SK-N-SH (cell line): ENCODE measurements around the gene ZBTB26. TPM values are rescaled to one million over a fixed set of nuclear protein-coding genes. Genes with fewer than 3 reads are reported as not detected.
A peak's percentile ranks its signal among the peaks of the same experiment; 100 is the strongest.

ENCODE experiments used
- CTCF ChIA-PET: fragments of 300-600, 350-600 bp; formaldehyde crosslinking; extraction: SDS; loops from one replicate; lab custom pipeline; 2021; lab: Yijun Ruan, JAX
- POLR2A ChIA-PET: fragments of 350-600 bp; sonication (Branson Sonifier 250); formaldehyde crosslinking; extraction: SDS; loops from one replicate; lab custom pipeline; 2020; ENCODE audit warnings: antibody characterized with exemption, inconsistent platforms; lab: Yijun Ruan, JAX
- DNase-seq: peaks from one replicate; pipeline ENCODE4 v3.0.0; 2012
- H2AFZ ChIP-seq: fragments of 200-600 bp; sonication (generic); 2 replicates; pipeline ENCODE4 v1.8.1; 2016; ENCODE audit warnings: antibody characterized with exemption, mild to moderate bottlenecking, low read depth
- H3F3A ChIP-seq: fragments of 200-600 bp; sonication (generic); replicated peaks from 2 replicates; pipeline ENCODE3; 2016; ENCODE audit warnings: antibody characterized with exemption, mild to moderate bottlenecking; ENCODE audit not compliant: insufficient read depth
- H3K27ac ChIP-seq, 2 experiments: fragments of 200-500 bp in 1 of 2; fragments of 200-600 bp in 1 of 2; sonication (Bioruptor generic) in 1 of 2; sonication (generic), shearing (Covaris generic) in 1 of 2; 2 replicates each; pipeline versions ENCODE4 v1.5.1 to v1.6.1; 2014 to 2016; ENCODE audit warnings: low read depth in 2 of 2, inconsistent platforms in 1 of 2, low read length in 1 of 2, mild to moderate bottlenecking in 1 of 2, mixed read lengths in 1 of 2
- H3K27me3 ChIP-seq: fragments of 200-600 bp; sonication (generic), shearing (Covaris generic); 2 replicates; pipeline ENCODE4 v1.6.1; 2016; ENCODE audit warnings: mixed run types; ENCODE audit not compliant: insufficient read depth
- H3K36me3 ChIP-seq, 2 experiments: fragments of 200-500 bp in 1 of 2; fragments of 200-600 bp in 1 of 2; sonication (Bioruptor generic) in 1 of 2; sonication (generic) in 1 of 2; replicated peaks in 1 of 2; 2 replicates each; pipeline versions ENCODE3 to v1.5.1; 2014 to 2016; ENCODE audit warnings: low read length in 1 of 2, mild to moderate bottlenecking in 1 of 2; ENCODE audit not compliant: insufficient read depth in 2 of 2, control insufficient read depth in 1 of 2
- H3K4me1 ChIP-seq, 2 experiments: fragments of 200-500 bp in 1 of 2; fragments of 200-600 bp in 1 of 2; sonication (Bioruptor generic) in 1 of 2; sonication (generic), shearing (Covaris generic) in 1 of 2; 2 replicates each; pipeline versions ENCODE4 v1.5.1 to v1.6.1; 2014 to 2016; ENCODE audit warnings: low read depth in 1 of 2, low read length in 1 of 2, mixed run types in 1 of 2; ENCODE audit not compliant: insufficient read depth in 2 of 2, control insufficient read depth in 1 of 2
- H3K4me2 ChIP-seq: fragments of 200-600 bp; sonication (generic), shearing (Covaris generic); 2 replicates; pipeline ENCODE4 v1.6.1; 2017; ENCODE audit warnings: mixed run types
- H3K4me3 ChIP-seq, 2 experiments: fragments of 200-500 bp in 1 of 2; fragments of 200-600 bp in 1 of 2; sonication (Bioruptor generic) in 1 of 2; sonication (generic), shearing (Covaris generic) in 1 of 2; 2 replicates each; pipeline versions ENCODE4 v1.5.1 to v1.8.1; 2014 to 2016; ENCODE audit warnings: low read depth in 2 of 2, inconsistent platforms in 1 of 2, low read length in 1 of 2, mild to moderate bottlenecking in 1 of 2, mixed read lengths in 1 of 2, moderate library complexity in 1 of 2
- H3K79me2 ChIP-seq: fragments of 200-600 bp; sonication (generic); 2 replicates; pipeline ENCODE4 v1.8.1; 2017; ENCODE audit warnings: mild to moderate bottlenecking; ENCODE audit not compliant: insufficient read depth
- H3K9ac ChIP-seq: fragments of 200-600 bp; sonication (generic); 2 replicates; pipeline ENCODE4 v1.6.1; 2017; ENCODE audit warnings: mixed run types
- H3K9me2 ChIP-seq: fragments of 200-600 bp; sonication (generic); 2 replicates; pipeline ENCODE4 v1.6.1; 2017; ENCODE audit warnings: mixed run types
- H3K9me3 ChIP-seq: fragments of 200-600 bp; sonication (generic); 2 replicates; pipeline ENCODE4 v1.6.1; 2017; ENCODE audit warnings: mixed run types, mild to moderate bottlenecking, moderate library complexity
- H4K20me1 ChIP-seq: fragments of 200-600 bp; sonication (generic); 2 replicates; pipeline ENCODE4 v1.6.1; 2017; ENCODE audit warnings: mild to moderate bottlenecking, mixed run types; ENCODE audit not compliant: insufficient read depth
- ELF1 ChIP-seq: IDR thresholded peaks from 2 replicates; pipeline ENCODE4 v1.4.0; 2012
- EZH2phosphoT487 ChIP-seq: fragments of 200-600 bp; sonication (generic); IDR thresholded peaks from 2 replicates; pipeline ENCODE4 v1.6.1; 2017; ENCODE audit warnings: low read depth, mixed run types, mild to moderate bottlenecking, antibody characterized with exemption, moderate library complexity, borderline replicate concordance
- FOXJ3 ChIP-seq: sonication (generic); formaldehyde crosslinking; IDR thresholded peaks from 2 replicates; pipeline ENCODE4 v1.5.1; 2020; ENCODE audit warnings: mild to moderate bottlenecking, missing genetic modification reagents
- FOXM1 ChIP-seq: IDR thresholded peaks from 2 replicates; pipeline ENCODE4 v1.4.0; 2012; ENCODE audit warnings: low read depth, mild to moderate bottlenecking
- GABPA ChIP-seq: IDR thresholded peaks from 2 replicates; pipeline ENCODE4 v1.4.0; 2012; ENCODE audit warnings: low read depth, mild to moderate bottlenecking
- GATA2 ChIP-seq: sonication (generic); formaldehyde crosslinking; IDR thresholded peaks from 2 replicates; pipeline ENCODE4 v1.5.0; 2020; ENCODE audit warnings: mild to moderate bottlenecking, missing genetic modification reagents
- JUND ChIP-seq: IDR thresholded peaks from 2 replicates; pipeline ENCODE4 v1.4.0; 2012
- NRF1 ChIP-seq: IDR thresholded peaks from 2 replicates; pipeline ENCODE4 v1.6.1; 2012; ENCODE audit warnings: low read depth, mild to moderate bottlenecking, low read length
- POLR2AphosphoS5 ChIP-seq: IDR thresholded peaks from 2 replicates; pipeline ENCODE4 v1.6.1; 2012; ENCODE audit warnings: low read depth, low read length
- RCOR1 ChIP-seq: fragments of 150-350 bp; IDR thresholded peaks from 2 replicates; pipeline ENCODE4 v1.6.1; 2017; ENCODE audit warnings: antibody characterized with exemption, low read length
- RFX5 ChIP-seq: IDR thresholded peaks from 2 replicates; pipeline ENCODE4 v1.6.1; 2012; ENCODE audit warnings: mild to moderate bottlenecking, improper control_type of control experiment, low read length
- SIN3A ChIP-seq: IDR thresholded peaks from 2 replicates; pipeline ENCODE4 v1.6.1; 2012; ENCODE audit warnings: low read depth, mild to moderate bottlenecking, low read length, moderate library complexity, borderline replicate concordance
- TAF1 ChIP-seq: IDR thresholded peaks from 2 replicates; pipeline ENCODE4 v1.6.1; 2012; ENCODE audit warnings: low read depth, mild to moderate bottlenecking, low read length, moderate library complexity, borderline replicate concordance
- TCF12 ChIP-seq: IDR thresholded peaks from 2 replicates; pipeline ENCODE4 v1.4.0; 2012
- WGBS: methylation state at CpG from one replicate; pipeline ENCODE4 v1.1.6; 2017; ENCODE audit warnings: low lambda C conversion rate; 5-methylcytosine and 5-hydroxymethylcytosine counted together
- polyA plus RNA-seq, 3 experiments: library from polyadenylated mRNA; depleted of rRNA; stranded (reverse); fragments of >200 nt; gene quantifications; 2 replicates each; pipeline ENCODE4 v1.2.3, GENCODE V29; 2012
- TF ChIP-seq, protein P1 (sequence below): IDR thresholded peaks from 2 replicates; pipeline ENCODE4; 2012
- TF ChIP-seq, protein P2 (sequence below): fragments of 150-350 bp; IDR thresholded peaks from 2 replicates; pipeline ENCODE4 v1.6.1; 2017; ENCODE audit warnings: antibody characterized with exemption, low read length, low read depth, borderline replicate concordance

ZBTB26 gene
- polyA plus RNA-seq, 1 of the 3 experiments (the other 2 are of a cell fraction), result 3.9 TPM

DNA sequence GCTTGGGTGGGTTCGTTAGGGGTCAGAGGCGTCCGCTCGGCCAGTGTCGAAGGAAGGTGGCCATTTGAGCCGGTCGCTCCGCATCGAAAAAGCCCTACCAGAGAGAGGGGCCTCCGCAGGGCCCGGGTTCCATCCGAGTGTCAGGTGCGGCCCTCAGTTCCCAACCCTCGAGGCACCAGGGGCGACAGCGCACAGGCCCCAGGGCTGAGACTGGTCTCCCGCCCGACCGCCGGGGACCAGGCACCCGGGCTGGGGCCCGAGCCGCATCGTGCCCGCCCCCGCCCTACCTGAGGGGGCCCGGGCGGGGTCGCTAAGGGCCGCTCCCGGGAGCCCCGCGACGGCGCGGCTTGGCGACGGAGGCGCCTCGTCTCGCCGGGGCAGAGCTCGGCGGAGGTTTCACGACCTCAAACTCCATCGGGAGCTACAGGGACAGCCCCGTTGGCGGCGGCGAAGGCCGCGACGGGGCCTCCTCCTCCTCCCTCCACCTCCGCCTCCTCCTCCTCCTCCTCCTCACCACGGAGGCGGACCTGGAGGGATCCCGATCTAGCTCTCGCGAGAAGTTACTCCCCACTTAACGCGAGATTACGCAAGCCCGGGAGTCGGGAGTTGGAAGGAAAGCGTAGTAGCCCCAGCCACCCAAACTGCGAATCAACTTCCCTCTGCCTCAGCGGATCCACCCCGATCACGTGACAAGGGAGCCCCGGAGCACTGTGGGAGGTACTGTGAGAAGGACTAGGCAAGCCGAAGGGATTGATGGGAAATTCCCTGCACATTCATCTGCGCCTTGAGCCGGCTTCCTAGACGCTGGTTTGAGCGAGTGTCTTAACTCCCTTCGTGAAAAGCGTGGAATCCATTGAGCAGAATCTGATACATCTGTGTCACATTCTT, 26.2 kb downstream of the ZBTB26 start, which contains the start of gene RC3H2 (continued):
- TF ChIP-seq RCOR1, result peak; percentile 79
- TF ChIP-seq ELF1, result peak; percentile 68
- peak; percentile 94 for TF ChIP-seq POLR2AphosphoS5
- TF ChIP-seq, protein P1, sequence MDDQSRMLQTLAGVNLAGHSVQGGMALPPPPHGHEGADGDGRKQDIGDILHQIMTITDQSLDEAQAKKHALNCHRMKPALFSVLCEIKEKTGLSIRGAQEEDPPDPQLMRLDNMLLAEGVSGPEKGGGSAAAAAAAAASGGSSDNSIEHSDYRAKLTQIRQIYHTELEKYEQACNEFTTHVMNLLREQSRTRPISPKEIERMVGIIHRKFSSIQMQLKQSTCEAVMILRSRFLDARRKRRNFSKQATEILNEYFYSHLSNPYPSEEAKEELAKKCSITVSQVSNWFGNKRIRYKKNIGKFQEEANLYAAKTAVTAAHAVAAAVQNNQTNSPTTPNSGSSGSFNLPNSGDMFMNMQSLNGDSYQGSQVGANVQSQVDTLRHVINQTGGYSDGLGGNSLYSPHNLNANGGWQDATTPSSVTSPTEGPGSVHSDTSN, result no peak
- no peak for TF ChIP-seq EZH2phosphoT487
- no peak for TF ChIP-seq JUND
- TF ChIP-seq NRF1, result no peak
- no peak for TF ChIP-seq FOXJ3 (CRISPR knock-in tag)
- TF ChIP-seq, protein P2, sequence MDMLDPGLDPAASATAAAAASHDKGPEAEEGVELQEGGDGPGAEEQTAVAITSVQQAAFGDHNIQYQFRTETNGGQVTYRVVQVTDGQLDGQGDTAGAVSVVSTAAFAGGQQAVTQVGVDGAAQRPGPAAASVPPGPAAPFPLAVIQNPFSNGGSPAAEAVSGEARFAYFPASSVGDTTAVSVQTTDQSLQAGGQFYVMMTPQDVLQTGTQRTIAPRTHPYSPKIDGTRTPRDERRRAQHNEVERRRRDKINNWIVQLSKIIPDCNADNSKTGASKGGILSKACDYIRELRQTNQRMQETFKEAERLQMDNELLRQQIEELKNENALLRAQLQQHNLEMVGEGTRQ, result peak; percentile 87
- TF ChIP-seq SIN3A, result peak; percentile 96
- TF ChIP-seq GATA2 (CRISPR knock-in tag), result no peak
- TF ChIP-seq, all 33 proteins: peak for 12

DNA sequence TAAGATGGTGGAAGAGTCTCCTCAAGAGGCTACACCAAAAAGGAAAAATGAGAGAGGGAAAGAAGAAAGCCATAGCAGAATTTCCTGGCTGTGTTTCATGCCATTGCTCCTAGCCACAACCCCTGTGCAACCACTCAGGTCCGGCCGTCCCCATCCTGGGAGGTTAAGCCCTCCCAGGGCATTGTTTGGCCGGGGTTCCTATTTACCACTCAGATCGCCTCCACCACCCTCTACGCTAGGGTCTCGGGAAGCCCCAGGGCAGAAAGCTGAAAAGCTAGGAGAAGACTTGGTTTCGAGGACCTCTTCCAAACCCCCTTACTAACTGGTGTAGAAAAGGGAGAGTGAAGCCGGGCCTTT, 26.9 kb downstream of the ZBTB26 start:
- WGBS, result 1% methylated on average over 8 of the region's 8 CpGs
- H4K20me1 ChIP-seq, result peaks cover 7% of the 10 kb centered on the region
- peaks cover 2 to 9% of the 10 kb centered on the region in 2 experiments; a peak in 2 of 4 replicates for H3K4me1 ChIP-seq
- H3K36me3 ChIP-seq, result peaks cover 16 to 20% of the 10 kb centered on the region in 2 experiments
- peak overlapping the region; percentile 97 for H3K9ac ChIP-seq
- peak; percentile 63 for DNase-seq
- no peaks in the 10 kb centered on the region for H3K9me2 ChIP-seq
- peaks cover 22% of the 10 kb centered on the region for H3F3A ChIP-seq
- H3K9me3 ChIP-seq, result no peaks in the 10 kb centered on the region
- H3K27me3 ChIP-seq, result no peaks in the 10 kb centered on the region
- H2AFZ ChIP-seq, result peak overlapping the region; percentile 47; the same call in 1 of the 2 replicates
- peak overlapping the region; percentile 90 for H3K27ac ChIP-seq
- POLR2A ChIA-PET, result no interaction called here
- TF ChIP-seq TCF12 (no peak), NRF1 (no peak), POLR2AphosphoS5 (peak; percentile 32; the same call in 1 of the 2 replicates), RFX5 (no peak), ELF1 (no peak), SIN3A (0 out of 2 replicates have a peak, but pooled peaks have one; percentile 48), GABPA (no peak), TAF1 (peak; percentile 45; the same call in 1 of the 2 replicates), FOXM1 (no peak)
- peak overlapping the region; percentile 81 for H3K4me2 ChIP-seq
- peak overlapping the region; percentile 90 to 95 for H3K4me3 ChIP-seq
- CTCF ChIA-PET, result interaction anchor here (1.3 to 1.5 kb wide), 2 partner anchors 87 to 805 kb away, joined by 3 to 5 read pairs; no protein-coding TSS in a partner anchor
- peaks cover 66% of the 10 kb centered on the region for H3K79me2 ChIP-seq
